HepG2 (cell line): Measurements from ENCODE around the gene ATP6V1G2. TPM values are rescaled to one million over a fixed set of nuclear protein-coding genes. Genes with fewer than 3 reads are reported as not detected.
A peak's percentile ranks its signal among the peaks of the same experiment; 100 is the strongest.

Experiments used
- ASH2L ChIP-seq: fragments of 300-600, 200-600 bp; sonication (generic); IDR thresholded peaks from 2 replicates; pipeline ENCODE4 v1.7.0; 2017; ENCODE audit warnings: low read depth, mild to moderate bottlenecking, moderate library complexity, mixed read lengths, low read length; ENCODE audit not compliant: insufficient read length
- HDAC6 ChIP-seq: fragments of 200-600 bp; sonication (generic); IDR thresholded peaks from 2 replicates; pipeline ENCODE4 v1.7.0; 2017; ENCODE audit warnings: mild to moderate bottlenecking, antibody characterized with exemption, low read length, low read depth
- IRF2 ChIP-seq: IDR thresholded peaks from 2 replicates; pipeline ENCODE4 v1.6.1; 2018; ENCODE audit warnings: missing genetic modification reagents, missing compliant biosample characterization
- KAT8 ChIP-seq: IDR thresholded peaks from 2 replicates; pipeline ENCODE4 v1.6.1; 2016; ENCODE audit warnings: missing genetic modification reagents, missing compliant biosample characterization
- KMT2A ChIP-seq: sonication (generic); formaldehyde crosslinking; IDR thresholded peaks from 2 replicates; pipeline ENCODE4 v1.4.0; 2020; ENCODE audit warnings: missing genetic modification reagents
- LCORL ChIP-seq, 2 experiments: fragments of 450-650 bp in 1 of 2; sonication (generic) in 1 of 2; formaldehyde crosslinking in 1 of 2; IDR thresholded peaks; 2 replicates each; pipeline versions ENCODE4 v1.5.0 to v1.6.1; 2017 to 2020; ENCODE audit warnings: antibody characterized with exemption in 1 of 2, missing genetic modification reagents in 1 of 2
- MAZ ChIP-seq, 2 experiments: sonication (generic) in 1 of 2; formaldehyde crosslinking in 1 of 2; IDR thresholded peaks; 2 replicates each; pipeline versions ENCODE4 v1.5.0 to v1.6.1; 2012 to 2020; ENCODE audit warnings: low read depth in 2 of 2, mild to moderate bottlenecking in 2 of 2, borderline replicate concordance in 1 of 2, improper control_type of control experiment in 1 of 2, low read length in 1 of 2, missing genetic modification reagents in 1 of 2, moderate library complexity in 1 of 2
- NR1H2 ChIP-seq: sonication (generic); formaldehyde crosslinking; IDR thresholded peaks from 2 replicates; pipeline ENCODE4 v1.8.1; 2022; ENCODE audit warnings: low read depth, missing genetic modification reagents, borderline replicate concordance
- TBX2 ChIP-seq: sonication (generic); formaldehyde crosslinking; IDR thresholded peaks from 2 replicates; pipeline ENCODE4 v1.5.0; 2020; ENCODE audit warnings: missing genetic modification reagents, mild to moderate bottlenecking, borderline replicate concordance
- ZC3H13 ChIP-seq: sonication (generic); formaldehyde crosslinking; IDR thresholded peaks from 2 replicates; pipeline ENCODE4 v1.8.1; 2023; ENCODE audit warnings: mild to moderate bottlenecking, missing genetic modification reagents, moderate library complexity
- ZNF20 ChIP-seq: sonication (generic); formaldehyde crosslinking; IDR thresholded peaks from 2 replicates; pipeline ENCODE4 v1.4.0; 2020; ENCODE audit warnings: mild to moderate bottlenecking, moderate library complexity, missing genetic modification reagents
- ZNF33B ChIP-seq: sonication (generic); formaldehyde crosslinking; IDR thresholded peaks from 2 replicates; pipeline ENCODE4 v1.5.1; 2020; ENCODE audit warnings: mild to moderate bottlenecking, missing genetic modification reagents
- ZSCAN21 ChIP-seq: sonication (generic); formaldehyde crosslinking; IDR thresholded peaks from 2 replicates; pipeline ENCODE4 v1.8.0; 2022; ENCODE audit warnings: mild to moderate bottlenecking, missing genetic modification reagents, moderate library complexity, borderline replicate concordance
- polyA plus RNA-seq, 8 experiments: library from polyadenylated mRNA; depleted of rRNA in 3 of 8; stranded (reverse) in 7 of 8; unstranded in 1 of 8; fragments of >200 nt; fragmentation: Illumina TruSeq in 4 of 8; extraction: Trizol in 4 of 8; gene quantifications; 2 replicates each; pipeline versions ENCODE4 v1.2.1 to v1.2.3, GENCODE V29; 2011 to 2016; ENCODE audit warnings: low read depth in 4 of 8, missing spikeins in 1 of 8, mixed read lengths in 1 of 8; ENCODE audit not compliant: insufficient read depth in 1 of 8
- total RNA-seq, 5 experiments: library from RNA; depleted of rRNA; stranded (reverse); fragments of >200 nt; fragmentation: Illumina TruSeq; extraction: Trizol; gene quantifications; 2 replicates each; pipeline ENCODE4 v1.2.3, GENCODE V29; 2016; ENCODE audit warnings: low read depth in 1 of 5
- TF ChIP-seq, protein P1 (sequence below): sonication (generic); formaldehyde crosslinking; IDR thresholded peaks from 2 replicates; pipeline ENCODE4 v1.8.0; 2022; ENCODE audit warnings: mild to moderate bottlenecking, missing genetic modification reagents, moderate library complexity
- TF ChIP-seq, protein P2 (sequence below): sonication (generic); formaldehyde crosslinking; IDR thresholded peaks from 2 replicates; pipeline ENCODE4 v1.8.1; 2023; ENCODE audit warnings: mild to moderate bottlenecking, missing genetic modification reagents
- TF ChIP-seq, protein P3 (sequence below): sonication (generic); formaldehyde crosslinking; IDR thresholded peaks from 2 replicates; pipeline ENCODE4 v1.5.0; 2020; ENCODE audit warnings: missing genetic modification reagents, mild to moderate bottlenecking, borderline replicate concordance
- TF ChIP-seq, protein P4 (sequence below): IDR thresholded peaks from 2 replicates; pipeline ENCODE4 v1.6.1; 2016; ENCODE audit warnings: low read depth, missing genetic modification reagents, missing compliant biosample characterization

ATP6V1G2 gene
- total and polyA plus RNA-seq, 2 of the 13 experiments (the other 11 are each of a cell fraction or from before 2014, with no cell fraction given) = 0.27 to 0.83 TPM

DNA sequence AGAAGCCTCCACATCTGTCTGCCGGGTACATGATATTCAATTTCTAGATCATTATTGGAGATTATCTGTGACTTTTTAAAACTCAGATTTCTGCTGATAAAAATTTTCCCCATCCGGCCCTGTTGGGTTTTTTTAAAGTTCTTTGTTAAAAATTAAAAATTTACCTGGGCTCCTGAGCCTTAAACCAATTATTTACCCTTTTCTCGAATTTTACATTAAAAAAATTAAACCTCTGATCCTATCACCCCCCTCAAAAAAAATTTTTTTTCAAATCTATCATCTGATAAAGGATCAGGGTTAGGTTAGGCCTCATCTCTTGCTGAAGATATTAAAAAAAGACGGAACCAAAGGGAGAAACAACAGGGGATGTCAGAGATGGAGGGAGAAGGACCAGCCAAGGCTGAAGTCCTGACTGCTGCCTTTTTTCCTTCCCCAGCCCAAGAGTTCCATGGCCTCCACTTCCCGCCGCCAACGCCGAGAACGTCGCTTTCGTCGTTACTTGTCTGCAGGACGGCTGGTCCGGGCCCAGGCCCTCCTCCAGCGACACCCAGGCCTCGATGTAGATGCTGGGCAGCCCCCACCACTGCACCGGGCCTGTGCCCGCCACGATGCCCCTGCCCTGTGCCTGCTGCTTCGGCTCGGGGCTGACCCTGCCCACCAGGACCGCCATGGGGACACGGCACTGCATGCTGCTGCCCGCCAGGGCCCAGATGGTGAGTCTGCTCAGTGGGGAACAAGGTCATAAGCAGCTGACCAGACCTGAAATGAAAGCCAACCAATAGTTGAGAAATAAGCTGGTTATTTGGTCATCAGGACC is 1.5 kb upstream of the ATP6V1G2 start (continued):
- TF ChIP-seq, protein P1, sequence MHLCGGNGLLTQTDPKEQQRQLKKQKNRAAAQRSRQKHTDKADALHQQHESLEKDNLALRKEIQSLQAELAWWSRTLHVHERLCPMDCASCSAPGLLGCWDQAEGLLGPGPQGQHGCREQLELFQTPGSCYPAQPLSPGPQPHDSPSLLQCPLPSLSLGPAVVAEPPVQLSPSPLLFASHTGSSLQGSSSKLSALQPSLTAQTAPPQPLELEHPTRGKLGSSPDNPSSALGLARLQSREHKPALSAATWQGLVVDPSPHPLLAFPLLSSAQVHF (CRISPR knock-in tag) = 0 out of 2 replicates have a peak, but pooled peaks have one; percentile 19
- TF ChIP-seq HDAC6 (no peak), ZNF33B (CRISPR knock-in tag) (0 out of 2 replicates have a peak, but pooled peaks have one; percentile 62), ZNF20 (CRISPR knock-in tag) (0 out of 2 replicates have a peak, but pooled peaks have one; percentile 41), MAZ (IDR thresholded peaks at IDR 0.05; ENCODE audit: borderline replicate concordance, low read depth, low read length) (no peak), MAZ (CRISPR knock-in tag; IDR thresholded peaks at IDR 0.05; ENCODE audit: low read depth) (peak; percentile 30), NR1H2 (CRISPR knock-in tag) (no peak), KAT8 (CRISPR knock-in tag) (peak; percentile 66), ZSCAN21 (CRISPR knock-in tag) (0 out of 2 replicates have a peak, but pooled peaks have one; percentile 12), LCORL (IDR thresholded peaks at IDR 0.05) (no peak), LCORL (CRISPR knock-in tag; IDR thresholded peaks at IDR 0.05) (no peak), ASH2L (peak; percentile 2), ZC3H13 (CRISPR knock-in tag) (0 out of 2 replicates have a peak, but pooled peaks have one; percentile 14), TBX2 (0 out of 2 replicates have a peak, but pooled peaks have one; percentile 9), IRF2 (CRISPR knock-in tag) (no peak; the same call in 1 of the 2 replicates), KMT2A (CRISPR knock-in tag) (peak; percentile 10; the same call in 1 of the 2 replicates)
- TF ChIP-seq, protein P2, sequence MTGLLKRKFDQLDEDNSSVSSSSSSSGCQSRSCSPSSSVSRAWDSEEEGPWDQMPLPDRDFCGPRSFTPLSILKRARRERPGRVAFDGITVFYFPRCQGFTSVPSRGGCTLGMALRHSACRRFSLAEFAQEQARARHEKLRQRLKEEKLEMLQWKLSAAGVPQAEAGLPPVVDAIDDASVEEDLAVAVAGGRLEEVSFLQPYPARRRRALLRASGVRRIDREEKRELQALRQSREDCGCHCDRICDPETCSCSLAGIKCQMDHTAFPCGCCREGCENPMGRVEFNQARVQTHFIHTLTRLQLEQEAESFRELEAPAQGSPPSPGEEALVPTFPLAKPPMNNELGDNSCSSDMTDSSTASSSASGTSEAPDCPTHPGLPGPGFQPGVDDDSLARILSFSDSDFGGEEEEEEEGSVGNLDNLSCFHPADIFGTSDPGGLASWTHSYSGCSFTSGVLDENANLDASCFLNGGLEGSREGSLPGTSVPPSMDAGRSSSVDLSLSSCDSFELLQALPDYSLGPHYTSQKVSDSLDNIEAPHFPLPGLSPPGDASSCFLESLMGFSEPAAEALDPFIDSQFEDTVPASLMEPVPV (CRISPR knock-in tag) = 0 out of 2 replicates have a peak, but pooled peaks have one; percentile 38
- TF ChIP-seq, protein P3, sequence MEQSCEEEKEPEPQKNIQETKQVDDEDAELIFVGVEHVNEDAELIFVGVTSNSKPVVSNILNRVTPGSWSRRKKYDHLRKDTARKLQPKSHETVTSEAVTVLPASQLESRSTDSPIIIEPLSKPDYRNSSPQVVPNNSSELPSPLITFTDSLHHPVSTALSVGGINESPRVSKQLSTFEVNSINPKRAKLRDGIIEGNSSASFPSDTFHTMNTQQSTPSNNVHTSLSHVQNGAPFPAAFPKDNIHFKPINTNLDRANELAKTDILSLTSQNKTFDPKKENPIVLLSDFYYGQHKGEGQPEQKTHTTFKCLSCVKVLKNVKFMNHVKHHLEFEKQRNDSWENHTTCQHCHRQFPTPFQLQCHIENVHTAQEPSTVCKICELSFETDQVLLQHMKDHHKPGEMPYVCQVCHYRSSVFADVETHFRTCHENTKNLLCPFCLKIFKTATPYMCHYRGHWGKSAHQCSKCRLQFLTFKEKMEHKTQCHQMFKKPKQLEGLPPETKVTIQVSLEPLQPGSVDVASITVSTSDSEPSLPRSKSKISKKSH (CRISPR knock-in tag) = peak; percentile 59; the same call in 1 of the 2 replicates
- TF ChIP-seq, protein P4, sequence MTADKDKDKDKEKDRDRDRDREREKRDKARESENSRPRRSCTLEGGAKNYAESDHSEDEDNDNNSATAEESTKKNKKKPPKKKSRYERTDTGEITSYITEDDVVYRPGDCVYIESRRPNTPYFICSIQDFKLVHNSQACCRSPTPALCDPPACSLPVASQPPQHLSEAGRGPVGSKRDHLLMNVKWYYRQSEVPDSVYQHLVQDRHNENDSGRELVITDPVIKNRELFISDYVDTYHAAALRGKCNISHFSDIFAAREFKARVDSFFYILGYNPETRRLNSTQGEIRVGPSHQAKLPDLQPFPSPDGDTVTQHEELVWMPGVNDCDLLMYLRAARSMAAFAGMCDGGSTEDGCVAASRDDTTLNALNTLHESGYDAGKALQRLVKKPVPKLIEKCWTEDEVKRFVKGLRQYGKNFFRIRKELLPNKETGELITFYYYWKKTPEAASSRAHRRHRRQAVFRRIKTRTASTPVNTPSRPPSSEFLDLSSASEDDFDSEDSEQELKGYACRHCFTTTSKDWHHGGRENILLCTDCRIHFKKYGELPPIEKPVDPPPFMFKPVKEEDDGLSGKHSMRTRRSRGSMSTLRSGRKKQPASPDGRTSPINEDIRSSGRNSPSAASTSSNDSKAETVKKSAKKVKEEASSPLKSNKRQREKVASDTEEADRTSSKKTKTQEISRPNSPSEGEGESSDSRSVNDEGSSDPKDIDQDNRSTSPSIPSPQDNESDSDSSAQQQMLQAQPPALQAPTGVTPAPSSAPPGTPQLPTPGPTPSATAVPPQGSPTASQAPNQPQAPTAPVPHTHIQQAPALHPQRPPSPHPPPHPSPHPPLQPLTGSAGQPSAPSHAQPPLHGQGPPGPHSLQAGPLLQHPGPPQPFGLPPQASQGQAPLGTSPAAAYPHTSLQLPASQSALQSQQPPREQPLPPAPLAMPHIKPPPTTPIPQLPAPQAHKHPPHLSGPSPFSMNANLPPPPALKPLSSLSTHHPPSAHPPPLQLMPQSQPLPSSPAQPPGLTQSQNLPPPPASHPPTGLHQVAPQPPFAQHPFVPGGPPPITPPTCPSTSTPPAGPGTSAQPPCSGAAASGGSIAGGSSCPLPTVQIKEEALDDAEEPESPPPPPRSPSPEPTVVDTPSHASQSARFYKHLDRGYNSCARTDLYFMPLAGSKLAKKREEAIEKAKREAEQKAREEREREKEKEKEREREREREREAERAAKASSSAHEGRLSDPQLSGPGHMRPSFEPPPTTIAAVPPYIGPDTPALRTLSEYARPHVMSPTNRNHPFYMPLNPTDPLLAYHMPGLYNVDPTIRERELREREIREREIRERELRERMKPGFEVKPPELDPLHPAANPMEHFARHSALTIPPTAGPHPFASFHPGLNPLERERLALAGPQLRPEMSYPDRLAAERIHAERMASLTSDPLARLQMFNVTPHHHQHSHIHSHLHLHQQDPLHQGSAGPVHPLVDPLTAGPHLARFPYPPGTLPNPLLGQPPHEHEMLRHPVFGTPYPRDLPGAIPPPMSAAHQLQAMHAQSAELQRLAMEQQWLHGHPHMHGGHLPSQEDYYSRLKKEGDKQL (CRISPR knock-in tag) = 0 out of 2 replicates have a peak, but pooled peaks have one; percentile 6
